Esophagus squamous epithelium (tissue), 4 donors: ENCODE data around the gene MCM9.

ENCODE experiments used
- CTCF ChIP-seq, 6 experiments: fragments of 450-650 bp in 4 of 6; fragments of 200-600 bp in 2 of 6; sonication (generic) in 2 of 6; IDR thresholded peaks; one replicate each; pipeline ENCODE4 v1.5.1; 2016 to 2019; ENCODE audit warnings: antibody characterized with exemption in 6 of 6, mild to moderate bottlenecking in 4 of 6, moderate library complexity in 4 of 6
- POLR2A ChIP-seq, 4 donors: fragments of 450-650 bp; IDR thresholded peaks; one replicate each; pipeline ENCODE4 v1.6.1; 2017; ENCODE audit warnings: antibody characterized with exemption in 4 of 4, mild to moderate bottlenecking in 4 of 4, moderate library complexity in 3 of 4

- TF ChIP-seq CTCF (IDR thresholded peaks at IDR 0.05), result no peak
- TF ChIP-seq POLR2A (IDR thresholded peaks at IDR 0.05), result no peak
Measured at GRCh38 chr6:118903138-118903537, 31.8 kb downstream of the MCM9 start.
